Measurements from ENCODE around the gene SLC4A1. TPM values are rescaled to one million over a fixed set of nuclear protein-coding genes. Genes with fewer than 3 reads are reported as not detected.

Gene SLC4A1
- total and polyA plus RNA-seq, 2 of the 13 experiments (the other 11 are each of a cell fraction or from before 2014, with no cell fraction given): not detected

DNA sequence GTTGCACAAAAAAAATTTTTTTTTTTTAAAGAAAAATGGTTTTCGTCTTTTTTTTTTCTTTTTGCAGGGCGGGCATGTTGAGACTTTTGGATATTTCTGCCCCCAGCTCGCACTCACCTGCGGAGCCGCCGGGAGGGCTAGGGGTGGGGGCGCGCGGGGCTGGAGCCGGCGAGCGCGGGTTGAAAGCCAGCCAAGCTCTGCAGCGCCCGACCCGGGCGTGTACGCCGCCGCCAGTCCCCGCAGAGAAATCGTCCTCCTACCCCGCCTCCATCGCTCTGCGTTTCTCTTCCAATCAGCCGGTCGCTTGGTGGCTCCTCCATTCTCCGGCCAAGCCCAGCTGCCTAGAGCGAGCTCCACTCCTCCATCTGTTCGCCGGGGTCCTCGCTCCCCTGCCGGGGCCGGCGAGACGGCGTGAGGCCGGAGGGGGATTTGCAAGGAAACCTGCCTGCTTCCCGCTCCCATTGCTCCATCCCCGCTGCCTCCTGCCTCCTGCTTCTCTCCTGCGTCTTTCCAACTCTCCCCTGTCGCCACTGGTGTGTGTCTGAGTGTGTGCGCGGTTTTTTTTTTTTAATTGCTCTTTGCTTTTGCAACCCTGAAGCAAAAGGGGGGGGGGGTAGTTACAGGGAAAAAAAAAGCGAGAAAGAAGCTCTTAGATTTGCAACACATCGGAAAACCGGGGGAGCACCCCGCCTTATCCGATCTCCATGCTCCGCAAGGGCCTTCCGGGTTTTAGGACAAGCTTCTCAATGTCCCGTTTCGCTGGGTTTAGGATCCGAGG is 46.7 kb downstream of the SLC4A1 start (continued):
- peak; percentile 11; the same call in 1 of the 2 replicates for TF ChIP-seq FOXO1 (CRISPR knock-in tag; IDR thresholded peaks at IDR 0.05)
- 0 out of 2 replicates have a peak, but pooled peaks have one; percentile 4 for TF ChIP-seq ETV5 (CRISPR knock-in tag; IDR thresholded peaks at IDR 0.05; ENCODE audit: borderline replicate concordance)
- TF ChIP-seq ZNF709 (CRISPR knock-in tag; IDR thresholded peaks at IDR 0.05): no peak
- TF ChIP-seq HNRNPLL (IDR thresholded peaks at IDR 0.05; ENCODE audit: low read depth, low read length, poor library complexity, severe bottlenecking): peak; percentile 73
- TF ChIP-seq PHF8 (CRISPR knock-in tag; IDR thresholded peaks at IDR 0.05): peak; percentile 4; the same call in 1 of the 2 replicates
- TF ChIP-seq, protein P1, sequence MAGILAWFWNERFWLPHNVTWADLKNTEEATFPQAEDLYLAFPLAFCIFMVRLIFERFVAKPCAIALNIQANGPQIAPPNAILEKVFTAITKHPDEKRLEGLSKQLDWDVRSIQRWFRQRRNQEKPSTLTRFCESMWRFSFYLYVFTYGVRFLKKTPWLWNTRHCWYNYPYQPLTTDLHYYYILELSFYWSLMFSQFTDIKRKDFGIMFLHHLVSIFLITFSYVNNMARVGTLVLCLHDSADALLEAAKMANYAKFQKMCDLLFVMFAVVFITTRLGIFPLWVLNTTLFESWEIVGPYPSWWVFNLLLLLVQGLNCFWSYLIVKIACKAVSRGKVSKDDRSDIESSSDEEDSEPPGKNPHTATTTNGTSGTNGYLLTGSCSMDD (CRISPR knock-in tag; IDR thresholded peaks at IDR 0.05): no peak
- TF ChIP-seq TEAD3 (CRISPR knock-in tag; optimal IDR thresholded peaks at IDR 0.05; ENCODE audit: borderline replicate concordance): peak; percentile 29
- no peak for TF ChIP-seq YEATS4 (CRISPR knock-in tag; IDR thresholded peaks at IDR 0.05; ENCODE audit: borderline replicate concordance)
- 0 out of 2 replicates have a peak, but pooled peaks have one; percentile 21 for TF ChIP-seq SRY (CRISPR knock-in tag; IDR thresholded peaks at IDR 0.05)
- TF ChIP-seq HNF1A (IDR thresholded peaks at IDR 0.05; ENCODE audit: low read depth): no peak
- TF ChIP-seq HNF1A (CRISPR knock-in tag; IDR thresholded peaks at IDR 0.05; ENCODE audit: borderline replicate concordance): no peak
- 0 out of 2 replicates have a peak, but pooled peaks have one; percentile 74 for TF ChIP-seq ZNF564 (CRISPR knock-in tag; IDR thresholded peaks at IDR 0.05)
- TF ChIP-seq ZNF609 (CRISPR knock-in tag; IDR thresholded peaks at IDR 0.05; ENCODE audit: borderline replicate concordance): 0 out of 2 replicates have a peak, but pooled peaks have one; percentile 26
- peak; percentile 61 for TF ChIP-seq ELF1 (CRISPR knock-in tag; IDR thresholded peaks at IDR 0.05)
